Nephron progenitor cell (in vitro differentiated cells): Measurements from ENCODE around the gene ZRANB3.
A peak's percentile ranks its signal among the peaks of the same experiment; 100 is the strongest.
"Not testable (repeated sequence)": the region's sequence is repeated elsewhere in the genome, so short reads cannot be mapped to it uniquely, and the experiment has no call there.

Experiments used
- DNase-seq: peaks from one replicate; pipeline ENCODE4 v3.0.0; 2021
- H3K27ac Mint-ChIP-seq: 2 replicates; pipeline ENCODE4 v1.8.0; 2021; ENCODE audit warnings: mild to moderate bottlenecking, moderate library complexity, mixed read lengths
- H3K27me3 Mint-ChIP-seq: 2 replicates; pipeline ENCODE4 v1.8.0; 2021; ENCODE audit warnings: mild to moderate bottlenecking, low read depth, mixed read lengths; ENCODE audit not compliant: poor library complexity
- H3K36me3 Mint-ChIP-seq: 2 replicates; pipeline ENCODE4 v1.8.0; 2021; ENCODE audit warnings: low read depth, mixed read lengths
- H3K4me1 Mint-ChIP-seq: 2 replicates; pipeline ENCODE4 v1.8.0; 2021; ENCODE audit warnings: mixed read lengths
- H3K4me3 Mint-ChIP-seq: 2 replicates; pipeline ENCODE4 v1.8.0; 2021; ENCODE audit warnings: mild to moderate bottlenecking, moderate library complexity, mixed read lengths
- H3K9me3 Mint-ChIP-seq: 2 replicates; pipeline ENCODE4 v1.8.0; 2021; ENCODE audit warnings: mild to moderate bottlenecking, moderate library complexity, mixed read lengths
- CTCF ChIP-seq: fragments of 200-600 bp; sonication (generic); IDR thresholded peaks from 2 replicates; pipeline ENCODE4 v1.5.0; 2021; ENCODE audit warnings: antibody characterized with exemption

Gene ZRANB3

GRCh38 chr2:135121016-135121657, 409.9 kb downstream of the ZRANB3 start:
- H3K4me3 Mint-ChIP-seq, result no peak overlapping the region
- H3K36me3 Mint-ChIP-seq, result peaks cover 36% of the 10 kb centered on the region
- H3K4me1 Mint-ChIP-seq, result no peaks in the 10 kb centered on the region
- DNase-seq, result no peak
- peaks cover 4% of the 10 kb centered on the region for H3K27me3 Mint-ChIP-seq
- no peak for TF ChIP-seq CTCF
- H3K9me3 Mint-ChIP-seq, result peaks cover 4% of the 10 kb centered on the region
- no peak overlapping the region for H3K27ac Mint-ChIP-seq

- H3K4me3 Mint-ChIP-seq, result no peak overlapping the region
- no peak for DNase-seq
- TF ChIP-seq CTCF, result no peak
- H3K27me3 Mint-ChIP-seq, result peaks cover 4% of the 10 kb centered on the region
- no peaks in the 10 kb centered on the region for H3K4me1 Mint-ChIP-seq
- H3K9me3 Mint-ChIP-seq, result peaks cover 4% of the 10 kb centered on the region
- peaks cover 26% of the 10 kb centered on the region for H3K36me3 Mint-ChIP-seq
- no peak overlapping the region for H3K27ac Mint-ChIP-seq
Observed at GRCh38 chr2:135119582-135119981, 411.4 kb downstream of the ZRANB3 start.

GRCh38 chr2:135113322-135113721, 417.7 kb downstream of the ZRANB3 start:
- H3K4me1 Mint-ChIP-seq, result no peaks in the 10 kb centered on the region

GRCh38 chr2:135105513-135106316, 425.3 kb downstream of the ZRANB3 start:
- DNase-seq, H3K4me1 Mint-ChIP-seq, H3K27me3 Mint-ChIP-seq, H3K27ac Mint-ChIP-seq, H3K4me3 Mint-ChIP-seq: not testable (repeated sequence)
- Mint-ChIP-seq H3K9me3 (peaks cover 50% of the 10 kb centered on the region), H3K36me3 (peaks cover 76% of the 10 kb centered on the region)

More at GRCh38 chr2:135113322-135113721, 417.7 kb downstream of the ZRANB3 start:
- Mint-ChIP-seq H3K27ac (peak overlapping the region; percentile 87), H3K27me3 (peaks cover 4% of the 10 kb centered on the region), H3K4me3 (no peak overlapping the region), H3K9me3 (peaks cover 7% of the 10 kb centered on the region), H3K36me3 (peaks cover 36% of the 10 kb centered on the region)
- no peak for DNase-seq
- TF ChIP-seq CTCF, result no peak

GRCh38 chr2:135103843-135104242, 427.2 kb downstream of the ZRANB3 start:
- no peak overlapping the region for H3K4me3 Mint-ChIP-seq
- H3K27me3 Mint-ChIP-seq, result no peaks in the 10 kb centered on the region
- no peak overlapping the region for H3K27ac Mint-ChIP-seq
- peaks cover 66% of the 10 kb centered on the region for H3K36me3 Mint-ChIP-seq
- no peaks in the 10 kb centered on the region for H3K4me1 Mint-ChIP-seq
- H3K9me3 Mint-ChIP-seq, result peaks cover 50% of the 10 kb centered on the region
- no peak for TF ChIP-seq CTCF
- DNase-seq, result no peak

GRCh38 chr2:135099802-135100483, 431.1 kb downstream of the ZRANB3 start:
- Mint-ChIP-seq H3K4me3 (no peak overlapping the region), H3K27me3 (no peaks in the 10 kb centered on the region), H3K9me3 (peaks cover 25% of the 10 kb centered on the region), H3K36me3 (peaks cover 51% of the 10 kb centered on the region), H3K27ac (peak overlapping the region; percentile 38), H3K4me1 (no peaks in the 10 kb centered on the region)
- DNase-seq, result no peak
- TF ChIP-seq CTCF, result no peak
